NCI-H226 (cell line): ENCODE measurements around the gene ELOVL6.
"Not testable (repeated sequence)": the region's sequence is repeated elsewhere in the genome, so short reads cannot be mapped to it uniquely, and the experiment has no call there.

Experiments used
- DNase-seq: peaks from one replicate; pipeline ENCODE4 v3.0.0-alpha.2; 2015

ELOVL6 gene

GRCh38 chr4:110073053-110073845 lies 125.2 kb downstream of the ELOVL6 start:
- DNase-seq = peak; percentile 26

- DNase-seq = no peak
These were observed 126.9 kb downstream of the ELOVL6 start for GRCh38 chr4:110071466-110071865.

- no peak for DNase-seq
These were observed 130.2 kb downstream of the ELOVL6 start for GRCh38 chr4:110068248-110068647.

DNA sequence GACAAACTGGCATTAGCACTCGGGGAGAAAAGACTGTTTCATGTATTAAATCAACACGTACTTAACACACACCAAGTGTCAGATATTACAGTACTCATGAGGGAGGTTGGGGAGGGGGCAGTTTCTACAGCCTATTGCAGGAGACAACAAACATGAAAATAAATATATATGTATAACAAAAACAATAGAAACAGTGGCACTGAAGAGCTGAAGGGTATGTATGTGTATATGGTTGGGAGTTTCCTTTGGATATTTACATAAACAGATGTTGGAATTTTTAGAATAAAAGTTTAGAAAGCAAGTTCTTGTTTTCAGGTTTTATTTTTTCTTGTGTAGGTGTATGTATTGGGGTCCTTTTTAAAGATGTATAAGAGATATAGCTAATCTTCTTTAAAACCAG lies 133.5 kb downstream of the ELOVL6 start:
- no peak for DNase-seq

- DNase-seq = no peak
These were observed 134.1 kb downstream of the ELOVL6 start for GRCh38 chr4:110064295-110064694.

DNA sequence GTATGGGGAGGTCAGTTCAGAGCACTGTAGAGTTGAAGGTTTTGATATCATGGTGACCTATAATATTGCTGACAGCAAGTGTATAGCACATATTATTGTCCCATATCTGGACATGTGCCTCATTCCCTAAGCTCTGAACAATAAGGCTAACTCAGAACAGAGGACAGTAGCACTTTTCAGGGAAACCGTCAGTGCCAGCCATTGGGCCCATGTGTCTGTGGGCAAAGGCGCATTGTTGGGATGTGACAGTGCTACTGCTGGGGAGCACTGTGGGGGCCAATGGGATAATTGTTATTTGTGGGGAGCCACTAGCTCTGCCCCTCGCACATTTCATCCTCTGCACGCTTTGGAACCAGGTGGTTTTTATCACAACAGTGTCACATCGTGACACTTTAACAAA lies 136.2 kb downstream of the ELOVL6 start:
- DNase-seq = no peak

- no peak for DNase-seq
These were observed 137.3 kb downstream of the ELOVL6 start for GRCh38 chr4:110061076-110061475.

- DNase-seq = no peak
These were observed 138.7 kb downstream of the ELOVL6 start for GRCh38 chr4:110059556-110060191.

DNA sequence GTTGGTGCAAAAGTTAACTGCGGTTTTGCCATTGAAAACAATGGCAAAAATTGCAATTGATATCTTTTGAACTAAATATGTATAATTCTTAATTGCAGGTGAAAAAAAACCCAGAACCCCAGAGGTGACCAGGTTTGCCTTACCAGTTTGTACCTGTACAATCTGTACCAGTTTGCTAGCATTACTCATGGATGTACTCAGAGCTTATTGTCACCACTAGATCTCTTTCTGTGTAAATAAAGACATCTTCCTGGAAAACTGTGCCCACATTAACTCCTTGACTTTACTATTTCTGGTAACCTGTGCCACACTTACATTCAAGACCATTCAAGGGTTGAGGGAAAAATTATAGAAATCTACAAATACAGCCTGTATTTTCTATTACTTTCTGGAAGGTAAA lies 139.7 kb downstream of the ELOVL6 start:
- DNase-seq = no peak

DNA sequence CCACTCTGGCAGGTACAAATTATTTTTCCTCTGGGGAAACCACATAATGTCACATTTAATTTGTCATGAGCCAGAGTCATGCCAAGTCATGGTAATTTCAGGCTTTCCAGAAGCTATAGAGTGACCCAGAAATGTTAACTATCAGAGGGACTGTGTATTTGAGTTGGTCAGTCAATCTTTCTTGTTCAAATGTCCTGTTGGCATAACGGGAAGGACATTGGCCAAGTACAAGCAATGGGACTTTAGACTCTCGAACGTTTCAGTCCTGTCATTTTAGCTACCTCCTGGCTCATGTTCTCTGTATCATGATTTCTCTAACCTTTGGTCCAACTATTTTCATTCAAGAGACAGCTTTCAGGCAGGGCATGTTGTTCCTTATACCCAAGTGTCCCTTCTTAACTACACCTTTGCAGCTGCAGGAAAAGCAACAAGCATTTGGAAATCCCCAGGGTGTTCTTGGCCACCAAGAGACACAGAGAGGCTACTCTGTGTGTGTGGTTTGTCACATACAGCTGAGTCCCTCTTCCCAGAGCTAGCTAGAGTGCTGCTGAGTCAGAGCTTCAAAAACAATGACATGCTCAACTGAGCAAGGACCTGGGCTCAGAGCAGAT lies 143.2 kb downstream of the ELOVL6 start:
- DNase-seq = no peak

GRCh38 chr4:110049951-110050925 lies 148.2 kb downstream of the ELOVL6 start:
- no peak for DNase-seq

DNA sequence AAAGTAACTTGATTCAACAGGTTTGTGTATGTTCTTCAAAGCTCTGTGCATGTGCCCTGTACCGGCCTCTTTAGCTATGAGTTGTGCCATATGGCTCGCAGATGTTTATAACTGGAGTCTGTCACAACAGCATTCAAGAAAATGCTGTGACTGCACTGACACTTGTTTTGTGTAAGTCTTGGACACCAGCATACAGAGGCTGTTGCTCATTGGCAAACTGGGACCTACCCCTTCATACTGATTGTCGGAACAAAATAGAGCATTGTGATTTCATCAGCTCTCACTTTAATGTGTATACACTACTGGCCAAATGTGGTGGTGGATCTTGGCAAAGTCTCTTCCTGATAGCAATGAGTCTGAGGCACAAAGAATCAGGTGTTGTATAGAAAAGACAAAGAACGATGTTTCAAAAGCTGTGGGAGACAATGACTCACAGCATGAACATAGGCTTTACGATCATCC lies 151.8 kb downstream of the ELOVL6 start:
- DNase-seq = no peak

DNA sequence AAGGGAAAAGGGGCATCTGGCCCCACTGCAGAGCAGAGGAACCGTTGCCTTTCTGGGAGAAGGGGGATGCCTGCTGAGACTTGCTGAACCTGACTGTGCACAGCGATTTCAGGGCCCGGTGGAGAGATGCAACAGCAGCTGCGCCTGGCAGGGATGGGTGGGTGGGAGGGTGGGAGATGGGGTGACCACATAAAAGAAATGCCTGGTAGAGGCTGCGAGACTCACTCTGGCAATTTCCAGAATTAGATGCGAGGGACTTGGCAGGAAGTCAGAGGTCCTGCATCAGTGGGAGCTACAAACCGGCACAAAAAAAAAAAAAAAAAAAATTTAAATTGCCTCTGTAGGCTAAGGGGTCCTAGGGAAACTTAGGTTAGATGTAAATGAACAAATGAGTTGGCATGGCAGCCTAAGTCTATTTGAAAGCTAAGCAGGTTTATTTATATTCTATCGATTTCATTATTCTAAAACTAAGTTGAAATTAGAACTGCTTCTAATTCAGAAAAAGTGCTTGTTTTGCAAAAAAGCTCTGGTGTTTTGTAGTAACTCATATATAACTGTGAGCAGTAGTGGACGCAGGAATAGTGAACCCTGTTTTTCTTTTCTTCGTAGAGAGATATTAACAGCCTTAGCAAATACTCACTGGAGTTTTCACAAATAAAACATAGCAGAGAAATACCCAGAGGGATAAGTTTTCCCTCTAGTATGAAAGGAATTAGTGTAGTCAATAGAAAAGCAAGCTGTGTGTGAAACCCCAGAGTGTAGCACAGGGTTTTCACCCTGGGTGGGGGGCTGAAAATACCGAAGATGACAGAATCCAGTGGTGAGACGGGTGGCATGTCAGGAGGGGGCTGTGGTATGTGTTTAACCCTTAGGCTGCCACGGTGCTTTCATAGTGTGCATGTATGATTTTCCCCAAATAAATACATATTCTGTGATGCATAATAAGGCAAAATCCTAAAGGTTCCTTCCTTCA lies 155.6 kb downstream of the ELOVL6 start:
- DNase-seq = no peak

- DNase-seq = no peak
These were observed 156.7 kb downstream of the ELOVL6 start for GRCh38 chr4:110041735-110042134.

DNA sequence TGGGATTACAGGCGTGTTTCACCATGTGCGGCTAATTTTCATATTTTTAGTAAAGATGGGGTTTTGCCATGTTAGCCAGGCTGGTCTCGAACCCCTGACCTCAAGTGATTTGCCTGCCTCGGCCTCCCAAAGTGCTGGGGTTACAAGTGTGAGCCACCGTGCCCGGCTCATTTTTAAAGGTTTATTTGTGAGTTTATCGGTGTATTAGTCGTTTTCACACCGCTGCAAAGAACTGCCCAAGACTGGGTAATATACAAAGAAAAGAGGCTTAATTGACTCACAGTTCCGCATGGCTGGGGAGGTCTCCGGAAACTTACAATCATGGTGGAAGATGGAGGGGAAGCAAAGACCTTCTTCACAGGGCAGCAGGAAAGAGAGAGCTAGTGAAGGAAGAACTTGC lies 159.3 kb downstream of the ELOVL6 start:
- not testable (repeated sequence) for DNase-seq

DNA sequence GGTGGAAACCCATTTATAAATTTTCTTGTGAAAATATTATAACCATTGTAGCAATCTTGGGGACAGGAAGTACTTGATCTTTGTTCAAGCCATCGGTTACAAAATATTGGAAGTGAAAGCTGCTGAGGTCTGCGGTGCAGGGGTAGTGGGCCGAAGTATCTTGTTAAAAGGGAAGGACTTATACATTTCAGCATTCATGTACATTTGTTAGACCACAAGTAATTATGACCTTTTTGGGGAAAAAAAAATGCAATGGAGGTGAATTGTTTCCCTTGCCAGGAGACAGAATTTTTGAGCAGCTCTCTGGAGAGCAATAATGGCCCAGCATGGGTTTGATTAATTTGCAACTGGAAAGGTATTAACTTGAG lies 164.4 kb downstream of the ELOVL6 start:
- DNase-seq = no peak

GRCh38 chr4:110033355-110034025 lies 164.9 kb downstream of the ELOVL6 start:
- DNase-seq = no peak

DNA sequence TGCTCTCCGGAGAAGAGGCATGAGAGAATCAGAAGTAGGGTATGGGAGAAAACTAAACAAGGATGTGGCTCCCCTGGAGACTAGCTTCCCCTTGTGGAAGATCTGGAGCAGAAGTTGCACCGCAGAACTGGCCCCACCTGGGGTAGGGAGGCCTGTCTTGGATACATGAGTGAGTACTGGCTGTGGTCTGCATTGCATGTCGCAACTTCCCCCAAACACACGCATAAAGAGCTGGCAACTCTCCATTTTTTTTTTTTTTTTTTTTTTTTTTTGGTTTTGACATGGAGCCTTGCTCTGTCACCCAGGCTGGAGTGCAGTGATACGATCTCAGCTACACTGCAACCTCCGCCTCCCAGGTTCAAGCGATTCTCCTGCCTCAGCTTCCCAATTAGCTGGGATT lies 165.8 kb downstream of the ELOVL6 start:
- DNase-seq = no peak

DNA sequence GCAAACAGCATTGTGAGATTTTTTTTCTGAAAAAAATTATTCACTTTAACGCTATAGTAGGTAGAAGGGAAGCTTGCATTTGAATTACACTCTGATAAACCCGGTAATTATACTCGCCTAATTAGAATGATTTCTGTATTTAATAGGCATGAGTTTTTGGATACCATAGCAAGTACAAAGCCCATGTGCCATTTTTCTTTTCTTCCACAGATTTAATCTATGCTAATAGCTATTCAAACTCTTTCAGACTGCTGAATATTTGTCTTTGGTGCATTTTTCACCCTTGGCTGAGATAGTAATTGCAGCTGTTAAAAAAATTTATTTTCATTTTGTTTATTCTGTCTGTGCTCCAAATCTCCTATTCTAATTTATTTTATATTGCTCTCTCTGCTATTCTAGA lies 172.7 kb downstream of the ELOVL6 start:
- DNase-seq = no peak

- no peak for DNase-seq
These were observed 173.4 kb downstream of the ELOVL6 start for GRCh38 chr4:110025056-110025455.

- DNase-seq = no peak
These were observed 176.0 kb downstream of the ELOVL6 start for GRCh38 chr4:110022457-110022856.
